Hepatocyte (in vitro differentiated cells): ENCODE results near the gene BTD.

ENCODE experiments used
- EZH2 ChIP-seq: fragments of 200-600 bp; sonication (generic); IDR thresholded peaks from 2 replicates; pipeline ENCODE4 v1.6.1; 2016; ENCODE audit warnings: antibody characterized with exemption, mild to moderate bottlenecking, borderline replicate concordance
- EZH2phosphoT487 ChIP-seq: fragments of 200-600 bp; sonication (generic); IDR thresholded peaks from one replicate; pipeline ENCODE4 v1.6.1; 2018; ENCODE audit warnings: antibody characterized with exemption, mild to moderate bottlenecking, low read depth, moderate library complexity; ENCODE audit not compliant: unreplicated experiment, severe bottlenecking
- TF ChIP-seq, protein P1 (sequence below): fragments of 200-600 bp; sonication (generic); IDR thresholded peaks from 2 replicates; pipeline ENCODE4 v1.5.1; 2016; ENCODE audit warnings: antibody characterized with exemption, mild to moderate bottlenecking; ENCODE audit not compliant: poor library complexity

DNA sequence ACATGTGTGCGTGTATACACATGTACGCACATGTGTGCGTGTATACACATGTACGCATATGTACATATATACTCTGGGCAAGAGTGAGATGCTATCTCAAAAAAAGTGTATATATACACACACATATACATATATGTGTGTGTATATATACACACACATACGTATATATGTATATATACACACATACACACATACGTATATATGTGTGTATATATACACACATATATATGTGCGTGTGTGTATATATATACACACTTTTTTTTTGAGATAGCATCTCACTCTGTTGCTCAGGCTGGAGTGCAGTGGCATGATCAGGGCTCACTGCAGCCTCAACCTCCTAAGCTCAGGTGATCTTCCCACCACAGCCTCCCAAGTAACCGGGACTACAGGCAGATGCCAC lies 8.6 kb upstream of the BTD start:
- TF ChIP-seq, protein P1, sequence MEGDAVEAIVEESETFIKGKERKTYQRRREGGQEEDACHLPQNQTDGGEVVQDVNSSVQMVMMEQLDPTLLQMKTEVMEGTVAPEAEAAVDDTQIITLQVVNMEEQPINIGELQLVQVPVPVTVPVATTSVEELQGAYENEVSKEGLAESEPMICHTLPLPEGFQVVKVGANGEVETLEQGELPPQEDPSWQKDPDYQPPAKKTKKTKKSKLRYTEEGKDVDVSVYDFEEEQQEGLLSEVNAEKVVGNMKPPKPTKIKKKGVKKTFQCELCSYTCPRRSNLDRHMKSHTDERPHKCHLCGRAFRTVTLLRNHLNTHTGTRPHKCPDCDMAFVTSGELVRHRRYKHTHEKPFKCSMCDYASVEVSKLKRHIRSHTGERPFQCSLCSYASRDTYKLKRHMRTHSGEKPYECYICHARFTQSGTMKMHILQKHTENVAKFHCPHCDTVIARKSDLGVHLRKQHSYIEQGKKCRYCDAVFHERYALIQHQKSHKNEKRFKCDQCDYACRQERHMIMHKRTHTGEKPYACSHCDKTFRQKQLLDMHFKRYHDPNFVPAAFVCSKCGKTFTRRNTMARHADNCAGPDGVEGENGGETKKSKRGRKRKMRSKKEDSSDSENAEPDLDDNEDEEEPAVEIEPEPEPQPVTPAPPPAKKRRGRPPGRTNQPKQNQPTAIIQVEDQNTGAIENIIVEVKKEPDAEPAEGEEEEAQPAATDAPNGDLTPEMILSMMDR, result no peak
- TF ChIP-seq EZH2 (no peak), EZH2phosphoT487 (no peak)
